ENCODE results near the gene FGF14. TPM values are rescaled to one million over a fixed set of nuclear protein-coding genes. Genes with fewer than 3 reads are reported as not detected.

The FGF14 gene
- total RNA-seq, 3 donors from 2014 or later (not counting 1 experiment from before 2014, with no cell fraction given): not detected

DNA sequence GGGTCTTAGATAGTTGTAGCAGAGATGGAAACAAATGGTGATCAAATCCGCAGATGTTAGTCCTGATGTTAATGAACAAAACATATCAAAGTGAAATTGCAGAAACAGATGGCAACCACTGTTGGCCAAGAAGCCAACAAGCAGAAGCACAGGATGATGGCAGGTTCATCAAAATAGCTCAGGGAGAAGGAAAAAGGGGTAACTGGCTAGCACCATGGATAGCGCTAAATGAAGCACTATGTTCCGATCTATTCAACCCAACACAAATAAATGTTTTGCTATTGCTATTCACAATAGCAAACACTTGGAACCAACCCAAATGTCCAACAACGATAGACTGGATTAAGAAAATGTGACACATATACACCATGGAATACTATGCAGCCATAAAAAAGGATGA, 413.7 kb downstream of the FGF14 start:
- peaks cover 9 to 12% of the 10 kb centered on the region in 2 donors for H3K9me3 Mint-ChIP-seq

DNA sequence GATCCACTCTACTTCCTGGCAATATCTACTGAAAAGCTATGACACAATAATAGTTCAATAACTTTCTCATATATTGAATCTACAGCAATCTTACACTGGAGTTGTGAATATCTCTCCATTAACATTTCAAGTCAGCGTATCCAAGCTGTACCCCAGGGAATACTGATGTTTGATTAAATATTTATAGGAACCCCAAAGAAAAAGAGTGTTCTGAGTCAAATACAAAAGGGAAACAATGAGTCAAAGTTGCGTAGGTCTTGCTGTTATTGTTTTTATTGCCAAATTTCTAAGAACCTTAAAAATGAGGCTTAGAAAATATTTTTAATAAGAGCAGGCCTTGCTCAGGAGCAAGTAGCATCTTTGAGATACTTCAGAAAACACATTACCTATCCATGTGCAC, 415.5 kb downstream of the FGF14 start:
- ATAC-seq: no peak
- 73% methylated on average over 1 of the region's 2 CpGs for WGBS (ENCODE audit: insufficient coverage)
- H3K27ac ChIP-seq (ENCODE audit: low read length): no peak overlapping the region
- TF ChIP-seq, protein P1, sequence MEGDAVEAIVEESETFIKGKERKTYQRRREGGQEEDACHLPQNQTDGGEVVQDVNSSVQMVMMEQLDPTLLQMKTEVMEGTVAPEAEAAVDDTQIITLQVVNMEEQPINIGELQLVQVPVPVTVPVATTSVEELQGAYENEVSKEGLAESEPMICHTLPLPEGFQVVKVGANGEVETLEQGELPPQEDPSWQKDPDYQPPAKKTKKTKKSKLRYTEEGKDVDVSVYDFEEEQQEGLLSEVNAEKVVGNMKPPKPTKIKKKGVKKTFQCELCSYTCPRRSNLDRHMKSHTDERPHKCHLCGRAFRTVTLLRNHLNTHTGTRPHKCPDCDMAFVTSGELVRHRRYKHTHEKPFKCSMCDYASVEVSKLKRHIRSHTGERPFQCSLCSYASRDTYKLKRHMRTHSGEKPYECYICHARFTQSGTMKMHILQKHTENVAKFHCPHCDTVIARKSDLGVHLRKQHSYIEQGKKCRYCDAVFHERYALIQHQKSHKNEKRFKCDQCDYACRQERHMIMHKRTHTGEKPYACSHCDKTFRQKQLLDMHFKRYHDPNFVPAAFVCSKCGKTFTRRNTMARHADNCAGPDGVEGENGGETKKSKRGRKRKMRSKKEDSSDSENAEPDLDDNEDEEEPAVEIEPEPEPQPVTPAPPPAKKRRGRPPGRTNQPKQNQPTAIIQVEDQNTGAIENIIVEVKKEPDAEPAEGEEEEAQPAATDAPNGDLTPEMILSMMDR (IDR thresholded peaks at IDR 0.05): no peak
- H3K36me3 ChIP-seq (ENCODE audit: control insufficient read depth, insufficient read depth, low read length): no peaks in the 10 kb centered on the region
- H3K4me1 ChIP-seq (ENCODE audit: control insufficient read depth, insufficient read depth, low read length): no peaks in the 10 kb centered on the region
- Mint-ChIP-seq H3K27me3 (ENCODE audit: low read depth in 2 of 2) (no peaks in the 10 kb centered on the region), H3K27ac (no peak overlapping the region), H3K4me1 (no peaks in the 10 kb centered on the region), H3K36me3 (no peaks in the 10 kb centered on the region), H3K4me3 (no peak overlapping the region), H3K9me3 (peaks cover 8 to 15% of the 10 kb centered on the region in 2 donors)
- no peaks in the 10 kb centered on the region for H3K9me3 ChIP-seq (ENCODE audit: control insufficient read depth, insufficient read depth, low read length)
- H3K27me3 ChIP-seq (ENCODE audit: control insufficient read depth, insufficient read depth, low read length): no peaks in the 10 kb centered on the region
- intact Hi-C loops (cut with micrococcal nuclease): no loop called here
- no peak for DNase-seq
- H3K4me3 ChIP-seq (ENCODE audit: low read length): no peak overlapping the region

More for the DNA sequence above, 413.7 kb downstream of the FGF14 start:
- no peaks in the 10 kb centered on the region for H3K27me3 ChIP-seq (ENCODE audit: control insufficient read depth, insufficient read depth, low read length)
- Mint-ChIP-seq H3K27me3 (ENCODE audit: low read depth in 2 of 2) (no peaks in the 10 kb centered on the region), H3K4me1 (no peaks in the 10 kb centered on the region), H3K27ac (no peak overlapping the region), H3K4me3 (no peak overlapping the region), H3K36me3 (no peaks in the 10 kb centered on the region)
- no peak overlapping the region for H3K27ac ChIP-seq (ENCODE audit: low read length)
- intact Hi-C loops (cut with micrococcal nuclease): no loop called here
- H3K4me3 ChIP-seq (ENCODE audit: low read length): no peak overlapping the region
- ATAC-seq (no peak), DNase-seq (no peak)
- H3K36me3 ChIP-seq (ENCODE audit: control insufficient read depth, insufficient read depth, low read length): no peaks in the 10 kb centered on the region
- WGBS (ENCODE audit: insufficient coverage): 96% methylated on average over 1 of the region's 4 CpGs
- no peaks in the 10 kb centered on the region for H3K9me3 ChIP-seq (ENCODE audit: control insufficient read depth, insufficient read depth, low read length)
- H3K4me1 ChIP-seq (ENCODE audit: control insufficient read depth, insufficient read depth, low read length): no peaks in the 10 kb centered on the region
- TF ChIP-seq, protein P1 (IDR thresholded peaks at IDR 0.05): no peak

DNA sequence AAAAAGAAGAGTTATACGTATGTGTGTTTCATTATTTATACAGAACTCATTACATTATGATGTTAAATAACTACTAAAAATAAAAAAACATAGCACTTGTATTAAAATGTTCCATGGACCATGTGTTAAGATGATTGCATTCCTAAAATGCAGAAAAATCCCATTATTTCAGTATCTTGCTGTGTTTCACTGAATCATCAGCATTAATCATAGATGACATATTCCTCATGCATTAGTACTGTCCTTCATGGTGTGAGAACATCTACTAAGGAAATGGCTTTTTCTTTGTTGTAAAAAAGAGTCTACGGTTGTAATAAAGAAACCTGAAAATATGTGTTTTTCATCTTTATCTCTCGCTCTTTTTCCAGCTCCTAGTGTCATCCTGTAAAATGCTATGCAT, 416.5 kb downstream of the FGF14 start:
- Histone ChIP-seq H3K4me3 (ENCODE audit: low read length) (no peak overlapping the region), H3K27me3 (ENCODE audit: control insufficient read depth, insufficient read depth, low read length) (no peaks in the 10 kb centered on the region), H3K27ac (ENCODE audit: low read length) (no peak overlapping the region), H3K4me1 (ENCODE audit: control insufficient read depth, insufficient read depth, low read length) (no peaks in the 10 kb centered on the region), H3K9me3 (ENCODE audit: control insufficient read depth, insufficient read depth, low read length) (no peaks in the 10 kb centered on the region), H3K36me3 (ENCODE audit: control insufficient read depth, insufficient read depth, low read length) (no peaks in the 10 kb centered on the region)
- TF ChIP-seq, protein P1 (IDR thresholded peaks at IDR 0.05): no peak
- Mint-ChIP-seq H3K4me1 (no peaks in the 10 kb centered on the region), H3K27ac (no peak overlapping the region), H3K9me3 (peaks cover 9 to 15% of the 10 kb centered on the region in 2 donors), H3K4me3 (no peak overlapping the region), H3K36me3 (no peaks in the 10 kb centered on the region), H3K27me3 (ENCODE audit: low read depth in 2 of 2) (no peaks in the 10 kb centered on the region)
- DNase-seq (no peak), ATAC-seq (no peak)
- intact Hi-C loops (cut with micrococcal nuclease): no loop called here
- no CpG with 5 or more reads among the region's 3 CpGs for WGBS (ENCODE audit: insufficient coverage)

DNA sequence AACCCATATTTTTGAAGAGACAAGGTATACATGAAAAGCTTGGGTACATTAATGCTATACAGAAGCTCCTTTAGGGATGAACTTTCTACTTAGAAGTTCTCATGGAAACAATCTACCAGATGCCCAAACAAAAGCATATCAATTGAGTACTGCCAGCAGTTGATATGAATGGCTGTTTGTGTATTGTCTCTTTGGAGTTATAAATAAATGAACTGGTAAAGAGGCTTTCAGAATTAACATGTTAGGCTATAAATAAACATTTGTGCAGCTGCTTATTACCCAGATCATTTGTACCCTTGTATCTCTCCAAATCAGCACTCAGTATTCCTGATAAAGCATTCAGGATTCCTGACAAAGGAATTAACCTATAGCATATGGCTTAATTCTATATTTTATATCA, 418.9 kb downstream of the FGF14 start:
- Histone ChIP-seq H3K9me3 (ENCODE audit: control insufficient read depth, insufficient read depth, low read length) (no peaks in the 10 kb centered on the region), H3K4me1 (ENCODE audit: control insufficient read depth, insufficient read depth, low read length) (no peaks in the 10 kb centered on the region), H3K36me3 (ENCODE audit: control insufficient read depth, insufficient read depth, low read length) (no peaks in the 10 kb centered on the region), H3K27me3 (ENCODE audit: control insufficient read depth, insufficient read depth, low read length) (no peaks in the 10 kb centered on the region), H3K27ac (ENCODE audit: low read length) (no peak overlapping the region), H3K4me3 (ENCODE audit: low read length) (no peak overlapping the region)
- TF ChIP-seq, protein P1 (IDR thresholded peaks at IDR 0.05): no peak
- Mint-ChIP-seq H3K4me3 (no peak overlapping the region), H3K36me3 (no peaks in the 10 kb centered on the region), H3K9me3 (peaks cover 9 to 12% of the 10 kb centered on the region in 2 donors), H3K27me3 (ENCODE audit: low read depth in 2 of 2) (no peaks in the 10 kb centered on the region), H3K4me1 (no peaks in the 10 kb centered on the region), H3K27ac (no peak overlapping the region)
- DNase-seq (no peak), ATAC-seq (no peak)
- intact Hi-C loops (cut with micrococcal nuclease): no loop called here

All from natural killer cell (primary cell).